ENCODE measurements around the gene ERV3-1.
"Not testable (repeated sequence)": the region's sequence is repeated elsewhere in the genome, so short reads cannot be mapped to it uniquely, and the experiment has no call there.

The ERV3-1 gene

GRCh38 chr7:65006094-65006992, at the start of gene ERV3-1:
TSS of gene ERV3-1 (minus strand) at chr7:65006687. CDS start at chr7:64993026, 13,661 bp downstream.
- H3K27me3 Mint-ChIP-seq, result no peaks in the 10 kb centered on the region
- peak within 1 kb of the TSS; percentile 98 for H3K27ac Mint-ChIP-seq
- peaks cover 29% of the 10 kb centered on the region for H3K9me3 Mint-ChIP-seq
- H3K4me1 Mint-ChIP-seq (ENCODE audit: low read depth), result peaks cover 36% of the 10 kb centered on the region
- H3K4me3 Mint-ChIP-seq, result peak within 1 kb of the TSS; percentile 96
- intact Hi-C loops (cut with micrococcal nuclease), result loop anchor here (2.0 to 10.0 kb wide), 2 partner anchors 32 to 692 kb away; partner anchors contain the start of gene ZNF736
- peaks cover 53% of the 10 kb centered on the region for H3K36me3 Mint-ChIP-seq (ENCODE audit: low read depth)

- intact Hi-C loops (cut with micrococcal nuclease); H3K27ac Mint-ChIP-seq; H3K4me1 Mint-ChIP-seq (ENCODE audit: low read depth); H3K27me3 Mint-ChIP-seq; H3K9me3 Mint-ChIP-seq; H3K4me3 Mint-ChIP-seq: not testable (repeated sequence)
- H3K36me3 Mint-ChIP-seq (ENCODE audit: low read depth), result peaks cover 49% of the 10 kb centered on the region
These were observed 49.3 kb upstream of the ERV3-1 start for GRCh38 chr7:65055786-65056185.

GRCh38 chr7:65054466-65054994, 48.0 kb upstream of the ERV3-1 start:
- H3K27me3 Mint-ChIP-seq; intact Hi-C loops (cut with micrococcal nuclease); H3K4me1 Mint-ChIP-seq (ENCODE audit: low read depth); H3K27ac Mint-ChIP-seq; H3K9me3 Mint-ChIP-seq; H3K4me3 Mint-ChIP-seq: not testable (repeated sequence)
- peaks cover 50% of the 10 kb centered on the region for H3K36me3 Mint-ChIP-seq (ENCODE audit: low read depth)

- H3K9me3 Mint-ChIP-seq; H3K27ac Mint-ChIP-seq; H3K4me3 Mint-ChIP-seq; H3K27me3 Mint-ChIP-seq; intact Hi-C loops (cut with micrococcal nuclease); H3K4me1 Mint-ChIP-seq (ENCODE audit: low read depth): not testable (repeated sequence)
- H3K36me3 Mint-ChIP-seq (ENCODE audit: low read depth), result peaks cover 36% of the 10 kb centered on the region
These were observed 45.2 kb upstream of the ERV3-1 start for GRCh38 chr7:65051654-65052053.

- H3K27ac Mint-ChIP-seq; H3K4me1 Mint-ChIP-seq (ENCODE audit: low read depth); H3K4me3 Mint-ChIP-seq; H3K9me3 Mint-ChIP-seq; H3K27me3 Mint-ChIP-seq; intact Hi-C loops (cut with micrococcal nuclease): not testable (repeated sequence)
- peaks cover 30% of the 10 kb centered on the region for H3K36me3 Mint-ChIP-seq (ENCODE audit: low read depth)
These were observed 44.7 kb upstream of the ERV3-1 start for GRCh38 chr7:65051139-65051538.

GRCh38 chr7:65046329-65046728, 39.8 kb upstream of the ERV3-1 start:
- peaks cover 19% of the 10 kb centered on the region for H3K36me3 Mint-ChIP-seq (ENCODE audit: low read depth)
- intact Hi-C loops (cut with micrococcal nuclease); H3K9me3 Mint-ChIP-seq; H3K4me1 Mint-ChIP-seq (ENCODE audit: low read depth); H3K27ac Mint-ChIP-seq; H3K27me3 Mint-ChIP-seq; H3K4me3 Mint-ChIP-seq: not testable (repeated sequence)

- H3K4me1 Mint-ChIP-seq (ENCODE audit: low read depth); intact Hi-C loops (cut with micrococcal nuclease); H3K27ac Mint-ChIP-seq; H3K27me3 Mint-ChIP-seq; H3K4me3 Mint-ChIP-seq; H3K9me3 Mint-ChIP-seq: not testable (repeated sequence)
- peaks cover 12% of the 10 kb centered on the region for H3K36me3 Mint-ChIP-seq (ENCODE audit: low read depth)
These were observed 39.1 kb upstream of the ERV3-1 start for GRCh38 chr7:65045589-65045988.

- H3K4me3 Mint-ChIP-seq, result peak overlapping the region; percentile 74
- H3K4me1 Mint-ChIP-seq (ENCODE audit: low read depth), result peaks cover 22% of the 10 kb centered on the region
- peak overlapping the region; percentile 78 for H3K27ac Mint-ChIP-seq
- intact Hi-C loops (cut with micrococcal nuclease), result loop anchor here (2.0 to 5.0 kb wide), 2 partner anchors 32 to 44 kb away; partner anchors contain the start of gene ERV3-1
- H3K9me3 Mint-ChIP-seq; H3K27me3 Mint-ChIP-seq; H3K36me3 Mint-ChIP-seq (ENCODE audit: low read depth): not testable (repeated sequence)
These were observed 32.3 kb upstream of the ERV3-1 start for GRCh38 chr7:65038767-65039166.

GRCh38 chr7:65037740-65038688, 31.5 kb upstream of the ERV3-1 start:
- Mint-ChIP-seq H3K27me3 (no peaks in the 10 kb centered on the region), H3K36me3 (ENCODE audit: low read depth) (peaks cover 5% of the 10 kb centered on the region), H3K4me1 (ENCODE audit: low read depth) (peaks cover 22% of the 10 kb centered on the region), H3K4me3 (peak overlapping the region; percentile 81), H3K9me3 (no peaks in the 10 kb centered on the region), H3K27ac (peak overlapping the region; percentile 78)
- intact Hi-C loops (cut with micrococcal nuclease), result loop anchor here (2.0 to 5.0 kb wide), 2 partner anchors 31 to 44 kb away; partner anchors contain the start of gene ERV3-1

- H3K27me3 Mint-ChIP-seq; H3K9me3 Mint-ChIP-seq; H3K36me3 Mint-ChIP-seq (ENCODE audit: low read depth): not testable (repeated sequence)
- Mint-ChIP-seq H3K27ac (peak overlapping the region; percentile 85), H3K4me3 (peak overlapping the region; percentile 64), H3K4me1 (ENCODE audit: low read depth) (peaks cover 22% of the 10 kb centered on the region)
- intact Hi-C loops (cut with micrococcal nuclease), result loop anchor here (5.0 kb wide), 1 partner anchor 46 kb away; no protein-coding TSS in a partner anchor
These were observed 30.0 kb upstream of the ERV3-1 start for GRCh38 chr7:65036526-65036925.

GRCh38 chr7:65035469-65035868, 29.0 kb upstream of the ERV3-1 start:
- not testable (repeated sequence) for H3K4me3 Mint-ChIP-seq; H3K27me3 Mint-ChIP-seq; H3K9me3 Mint-ChIP-seq; H3K36me3 Mint-ChIP-seq (ENCODE audit: low read depth); H3K27ac Mint-ChIP-seq
- H3K4me1 Mint-ChIP-seq (ENCODE audit: low read depth), result peaks cover 22% of the 10 kb centered on the region
- intact Hi-C loops (cut with micrococcal nuclease), result loop anchor here (5.0 kb wide), 1 partner anchor 47 kb away; no protein-coding TSS in a partner anchor

- H3K36me3 Mint-ChIP-seq (ENCODE audit: low read depth); H3K27ac Mint-ChIP-seq; H3K9me3 Mint-ChIP-seq; intact Hi-C loops (cut with micrococcal nuclease); H3K4me3 Mint-ChIP-seq; H3K27me3 Mint-ChIP-seq: not testable (repeated sequence)
- H3K4me1 Mint-ChIP-seq (ENCODE audit: low read depth), result peaks cover 16% of the 10 kb centered on the region
These were observed 27.8 kb upstream of the ERV3-1 start for GRCh38 chr7:65034120-65034782.

GRCh38 chr7:65033391-65033790, 26.9 kb upstream of the ERV3-1 start:
- H3K36me3 Mint-ChIP-seq (ENCODE audit: low read depth); H3K9me3 Mint-ChIP-seq; H3K4me3 Mint-ChIP-seq; H3K27ac Mint-ChIP-seq; intact Hi-C loops (cut with micrococcal nuclease); H3K27me3 Mint-ChIP-seq: not testable (repeated sequence)
- H3K4me1 Mint-ChIP-seq (ENCODE audit: low read depth), result peaks cover 11% of the 10 kb centered on the region

All from dendritic cell treated with granulocyte-macrophage colony-stimulating factor and Interleukin-4, amounts not matched to agents 40 ng/mL and 50 ng/mL, for 4 days (primary cell).